Fibroblast of peridontal ligament (primary cell): ENCODE results near the gene PBX4.
"Not testable (repeated sequence)": the region's sequence is repeated elsewhere in the genome, so short reads cannot be mapped to it uniquely, and the experiment has no call there.

ENCODE experiments used
- DNase-seq: peaks from one replicate; pipeline ENCODE4 v3.0.0-alpha.2; 2010; ENCODE audit errors: extremely low read depth

The PBX4 gene, protein sequence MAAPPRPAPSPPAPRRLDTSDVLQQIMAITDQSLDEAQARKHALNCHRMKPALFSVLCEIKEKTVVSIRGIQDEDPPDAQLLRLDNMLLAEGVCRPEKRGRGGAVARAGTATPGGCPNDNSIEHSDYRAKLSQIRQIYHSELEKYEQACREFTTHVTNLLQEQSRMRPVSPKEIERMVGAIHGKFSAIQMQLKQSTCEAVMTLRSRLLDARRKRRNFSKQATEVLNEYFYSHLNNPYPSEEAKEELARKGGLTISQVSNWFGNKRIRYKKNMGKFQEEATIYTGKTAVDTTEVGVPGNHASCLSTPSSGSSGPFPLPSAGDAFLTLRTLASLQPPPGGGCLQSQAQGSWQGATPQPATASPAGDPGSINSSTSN

GRCh38 chr19:19618219-19619051 lies at the start of gene PBX4:
Gene PBX4, minus strand, starts transcription at chr19:19618687. Its CDS starts 58 bp downstream, at chr19:19618629.
- peak; percentile 76 for DNase-seq

DNA sequence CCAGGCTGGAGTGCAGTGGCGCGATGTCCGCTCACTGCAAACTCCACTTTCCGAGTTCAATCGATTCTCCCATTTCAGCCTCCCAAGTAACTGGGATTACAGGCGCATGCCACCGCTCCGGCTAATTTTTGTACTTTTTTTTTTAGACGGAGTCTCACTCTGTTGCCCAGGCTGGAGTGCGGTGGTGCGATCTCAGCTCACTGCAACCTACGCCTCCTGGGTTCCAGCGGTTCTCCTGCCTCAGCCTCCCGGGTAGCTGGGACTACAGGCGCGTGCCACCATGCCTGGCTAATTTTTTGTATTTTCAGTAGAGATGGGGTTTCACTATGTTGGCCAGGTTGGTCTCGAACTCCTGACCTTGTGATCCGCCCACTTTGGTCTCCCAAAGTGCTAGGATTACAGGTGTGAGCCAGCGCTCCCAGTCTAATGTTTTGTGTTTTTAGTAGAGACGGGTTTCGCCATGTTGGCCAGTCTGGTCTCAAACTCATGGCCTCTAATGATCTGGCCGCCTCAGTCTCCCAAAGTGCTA lies 47.0 kb upstream of the PBX4 start:
- DNase-seq: not testable (repeated sequence)

DNA sequence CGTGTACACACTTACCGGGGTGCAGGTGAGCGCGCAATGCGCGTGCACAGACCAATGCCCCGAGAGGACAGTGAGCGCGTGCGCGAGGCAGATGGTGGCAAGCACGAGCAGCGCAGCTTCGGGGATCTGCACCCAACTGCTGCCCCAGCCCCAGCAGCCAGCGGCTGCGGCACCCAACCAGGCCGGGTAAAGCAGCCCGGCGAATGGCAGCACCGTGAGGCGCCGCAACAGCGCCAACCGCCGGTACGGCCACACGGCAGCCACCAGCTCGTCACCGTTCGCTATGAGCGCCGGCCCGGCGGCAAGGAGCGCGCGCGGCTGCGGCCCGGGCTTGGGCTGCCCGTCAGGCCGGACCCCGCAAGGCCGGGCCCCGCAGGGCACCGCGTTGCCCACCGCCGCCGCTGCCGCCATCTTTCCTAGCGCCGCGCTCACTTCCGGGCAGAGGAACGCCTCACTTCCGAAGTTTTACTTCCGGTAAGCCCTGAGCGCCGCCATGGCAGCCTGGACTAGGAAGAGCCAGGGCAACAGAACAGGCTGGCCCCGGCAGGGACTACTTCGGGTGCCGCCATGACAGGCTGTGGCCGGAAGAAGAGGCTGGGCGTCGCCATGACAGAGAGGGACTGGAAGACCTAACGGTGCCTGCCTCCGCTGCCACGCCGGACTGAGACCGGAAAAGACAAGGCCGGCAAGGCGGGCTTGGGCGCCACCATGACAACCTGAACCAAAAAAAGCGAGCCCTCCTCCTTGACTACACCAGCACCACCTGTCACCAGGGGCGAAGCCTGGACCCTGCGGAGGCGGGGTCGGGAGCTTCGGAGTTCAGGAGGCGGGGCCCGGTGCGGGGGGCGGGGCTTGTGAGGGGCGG lies 45.0 kb upstream of the PBX4 start, which contains the start of gene ATP13A1:
Gene ATP13A1 (minus strand): TSS at position 421 of the 865 bp plus-strand sequence. CDS start 10 bp downstream, at position 411.
- peak; percentile 96 for DNase-seq

DNA sequence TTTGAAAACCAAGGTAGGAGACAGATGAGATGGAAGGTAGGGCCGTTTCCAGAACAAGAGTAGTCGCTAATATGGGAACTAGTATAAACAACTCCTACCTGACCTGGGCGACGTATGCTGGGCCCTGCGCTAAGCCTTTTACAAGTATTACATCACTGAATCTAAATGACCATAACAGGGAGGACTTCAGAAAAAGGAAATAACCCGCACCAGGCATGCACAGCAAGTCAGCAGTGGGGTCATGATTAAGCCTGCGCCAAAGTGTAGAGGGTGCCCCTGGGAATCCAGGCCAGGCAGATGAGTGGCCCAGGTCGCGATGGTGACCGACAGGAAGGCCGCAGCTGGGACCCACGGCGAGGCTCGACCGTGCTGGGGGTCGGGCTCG lies 44.4 kb upstream of the PBX4 start:
- DNase-seq: no peak

- no peak for DNase-seq
These were observed 43.9 kb upstream of the PBX4 start for GRCh38 chr19:19662344-19662743.

GRCh38 chr19:19661675-19662251 lies 43.3 kb upstream of the PBX4 start:
- DNase-seq: no peak

GRCh38 chr19:19661141-19661674 lies 42.7 kb upstream of the PBX4 start:
- no peak for DNase-seq

GRCh38 chr19:19659646-19660245 lies 41.3 kb upstream of the PBX4 start:
- no peak for DNase-seq

DNA sequence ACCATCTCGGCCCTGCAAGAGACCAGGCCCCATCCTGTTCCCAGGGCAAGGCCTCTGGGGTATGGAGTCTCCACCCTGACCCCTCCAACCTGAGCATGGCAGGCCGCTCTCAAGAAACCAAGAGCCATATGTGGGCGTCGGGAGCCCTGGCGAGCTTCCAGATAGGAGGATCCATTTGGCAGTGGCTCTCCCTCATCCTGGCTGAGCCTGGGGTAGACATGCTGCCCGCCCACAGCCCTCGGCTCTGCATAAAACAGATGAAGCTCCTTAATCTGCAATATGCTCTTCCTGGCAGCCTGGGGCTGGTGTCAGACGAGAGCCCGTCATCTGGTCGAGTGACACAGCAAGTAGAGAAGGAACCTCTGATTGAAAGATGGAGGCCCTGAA lies 38.9 kb upstream of the PBX4 start:
- DNase-seq: no peak

- DNase-seq: no peak
These were observed 38.2 kb upstream of the PBX4 start for GRCh38 chr19:19656451-19657396.

- no peak for DNase-seq
These were observed 37.3 kb upstream of the PBX4 start for GRCh38 chr19:19655641-19656343.

DNA sequence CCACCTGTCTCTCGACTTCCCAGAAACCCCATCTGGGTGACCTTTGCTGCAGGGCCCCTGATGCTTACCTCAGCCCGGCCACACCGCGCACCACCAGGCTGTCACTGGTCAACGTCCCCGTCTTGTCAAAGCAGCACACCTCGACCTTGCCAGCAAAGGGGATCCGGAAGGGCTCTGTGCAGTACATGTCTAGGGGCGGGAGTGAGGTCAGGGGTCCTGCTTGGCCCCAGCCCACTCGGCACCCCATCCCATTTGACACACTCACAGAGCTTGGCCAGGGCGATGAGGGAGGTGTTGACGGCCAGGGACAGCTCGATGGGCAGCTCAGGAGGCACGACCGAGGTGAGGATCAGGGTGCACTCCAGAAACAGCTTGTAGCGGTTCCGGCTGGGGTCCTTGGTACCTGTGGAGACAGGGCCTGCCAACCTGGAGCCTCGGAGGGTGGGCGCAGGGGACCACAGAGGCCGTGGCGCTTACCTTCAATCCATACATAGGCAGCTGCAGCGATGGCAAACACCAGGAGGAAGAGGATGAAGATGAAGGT lies 36.6 kb upstream of the PBX4 start:
- no peak for DNase-seq

- no peak for DNase-seq
These were observed 36.0 kb upstream of the PBX4 start for GRCh38 chr19:19654441-19654840.

DNA sequence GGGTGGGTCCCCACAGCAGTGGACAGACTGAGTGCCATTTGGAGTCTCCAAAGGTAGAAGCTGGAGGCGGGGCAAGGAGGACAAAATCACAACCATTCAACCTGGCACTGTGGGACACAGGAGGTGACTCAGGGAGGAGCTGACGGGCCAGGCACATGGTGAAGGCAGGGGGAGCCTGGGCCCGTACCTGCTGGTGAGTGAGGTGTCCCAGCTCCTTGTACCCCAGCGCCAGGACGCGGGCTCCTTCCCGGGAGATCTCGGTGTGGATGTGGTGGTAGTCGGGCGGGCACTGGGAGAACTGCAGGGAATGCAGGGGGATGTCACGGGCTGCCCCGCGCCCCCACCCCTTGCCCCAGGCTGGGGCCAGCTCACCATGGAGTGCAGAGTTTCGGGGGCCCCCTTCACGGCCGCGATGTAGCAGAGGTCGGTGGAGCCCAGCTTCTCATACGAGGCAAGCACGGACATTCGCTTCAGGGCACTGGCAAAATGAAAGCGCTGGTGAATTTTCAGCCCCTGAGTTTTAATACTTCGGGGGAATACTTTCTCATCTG lies 35.2 kb upstream of the PBX4 start:
- no peak for DNase-seq

DNA sequence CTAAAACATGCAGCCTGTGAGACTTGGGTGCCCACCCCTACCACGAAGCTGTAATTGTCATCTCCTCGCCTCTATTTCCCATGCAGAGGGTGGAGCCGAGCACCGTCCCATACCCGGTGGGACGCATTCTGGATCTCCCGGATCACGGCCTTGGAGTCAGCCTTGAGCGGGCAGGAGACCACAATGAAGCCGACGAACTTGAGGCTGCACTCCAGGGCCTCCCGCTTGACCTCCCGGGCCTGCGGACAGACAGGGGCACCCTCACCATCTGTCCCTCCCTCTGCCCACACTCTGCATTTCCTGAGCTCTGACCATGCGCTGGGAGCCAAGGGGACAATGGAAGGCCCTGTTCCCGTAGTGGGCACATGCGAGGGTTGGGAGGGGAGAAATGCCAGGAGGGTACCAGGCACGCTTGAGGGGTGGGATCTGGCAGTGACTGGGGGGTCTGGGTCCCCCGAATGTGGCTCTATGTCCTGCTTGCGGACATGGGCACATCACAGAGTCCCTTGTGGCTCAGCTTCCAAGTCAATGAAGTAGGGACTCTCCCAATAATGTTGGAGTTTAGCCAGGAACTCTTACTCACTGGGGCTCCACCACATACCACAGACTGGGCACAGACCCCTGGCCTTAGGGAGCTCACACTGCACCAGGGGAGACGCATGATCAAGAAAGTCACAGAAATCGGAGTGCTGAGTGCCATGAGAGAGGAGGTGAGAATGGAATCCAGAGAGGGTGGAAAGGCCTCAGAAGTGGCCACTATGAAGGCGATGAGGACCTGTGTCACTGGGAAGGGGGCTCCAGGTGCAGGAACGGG lies 34.2 kb upstream of the PBX4 start:
- DNase-seq: no peak

GRCh38 chr19:19651076-19651475 lies 32.6 kb upstream of the PBX4 start:
- DNase-seq: no peak

DNA sequence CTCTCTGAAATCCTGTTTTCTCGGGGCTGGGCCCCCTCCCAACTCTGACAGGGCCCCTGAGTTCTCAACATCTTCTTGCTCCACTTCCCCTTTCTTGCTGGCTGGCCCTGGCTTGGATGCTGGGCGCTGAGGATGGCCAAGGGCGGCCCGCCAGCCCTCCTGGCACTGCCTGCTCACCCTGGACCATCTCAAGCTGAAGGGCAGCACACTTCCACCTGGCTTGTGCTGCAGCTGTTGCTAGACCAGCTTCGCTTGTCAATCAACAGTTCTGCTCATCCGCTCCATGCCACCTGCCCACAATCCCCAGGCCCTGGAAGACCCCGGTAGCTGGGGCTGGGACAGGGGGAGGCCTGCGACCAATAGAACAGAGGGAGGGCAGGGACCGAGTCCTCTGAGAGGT lies 31.8 kb upstream of the PBX4 start:
- DNase-seq: no peak
